Measurements from ENCODE around the gene PLPP3.

DNA sequence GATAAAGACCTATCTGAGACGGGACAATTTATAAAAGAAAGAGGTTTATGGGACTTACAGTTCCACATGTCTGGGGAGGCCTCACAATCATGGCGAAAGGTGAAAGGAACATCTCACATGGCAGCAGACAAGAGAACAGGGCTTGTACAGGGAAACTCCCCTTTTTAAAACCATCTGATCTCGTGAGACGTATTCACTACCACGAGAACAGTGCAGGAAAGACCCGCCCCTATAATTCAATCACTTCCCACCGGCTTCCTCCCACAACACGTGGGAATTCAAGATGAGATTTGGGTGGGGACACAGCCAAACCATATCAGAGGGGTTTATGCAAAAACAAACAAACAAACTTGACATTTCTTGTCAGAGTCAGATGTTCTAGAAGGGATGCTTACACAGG, 89.7 kb downstream of the PLPP3 start:
- TF ChIP-seq, protein P1, sequence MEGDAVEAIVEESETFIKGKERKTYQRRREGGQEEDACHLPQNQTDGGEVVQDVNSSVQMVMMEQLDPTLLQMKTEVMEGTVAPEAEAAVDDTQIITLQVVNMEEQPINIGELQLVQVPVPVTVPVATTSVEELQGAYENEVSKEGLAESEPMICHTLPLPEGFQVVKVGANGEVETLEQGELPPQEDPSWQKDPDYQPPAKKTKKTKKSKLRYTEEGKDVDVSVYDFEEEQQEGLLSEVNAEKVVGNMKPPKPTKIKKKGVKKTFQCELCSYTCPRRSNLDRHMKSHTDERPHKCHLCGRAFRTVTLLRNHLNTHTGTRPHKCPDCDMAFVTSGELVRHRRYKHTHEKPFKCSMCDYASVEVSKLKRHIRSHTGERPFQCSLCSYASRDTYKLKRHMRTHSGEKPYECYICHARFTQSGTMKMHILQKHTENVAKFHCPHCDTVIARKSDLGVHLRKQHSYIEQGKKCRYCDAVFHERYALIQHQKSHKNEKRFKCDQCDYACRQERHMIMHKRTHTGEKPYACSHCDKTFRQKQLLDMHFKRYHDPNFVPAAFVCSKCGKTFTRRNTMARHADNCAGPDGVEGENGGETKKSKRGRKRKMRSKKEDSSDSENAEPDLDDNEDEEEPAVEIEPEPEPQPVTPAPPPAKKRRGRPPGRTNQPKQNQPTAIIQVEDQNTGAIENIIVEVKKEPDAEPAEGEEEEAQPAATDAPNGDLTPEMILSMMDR (conservative IDR thresholded peaks at IDR 0.05 in 1 of 2, IDR thresholded peaks at IDR 0.05 in 1 of 2; ENCODE audit: low read depth in 1 of 2, low read length in 2 of 2): no peak
- TF ChIP-seq EZH2 (IDR thresholded peaks at IDR 0.05; ENCODE audit: low read length, missing control alignments): no peak

Data from fibroblast of lung (primary cell).